ENCODE data around the gene CD58.

The CD58 gene

DNA sequence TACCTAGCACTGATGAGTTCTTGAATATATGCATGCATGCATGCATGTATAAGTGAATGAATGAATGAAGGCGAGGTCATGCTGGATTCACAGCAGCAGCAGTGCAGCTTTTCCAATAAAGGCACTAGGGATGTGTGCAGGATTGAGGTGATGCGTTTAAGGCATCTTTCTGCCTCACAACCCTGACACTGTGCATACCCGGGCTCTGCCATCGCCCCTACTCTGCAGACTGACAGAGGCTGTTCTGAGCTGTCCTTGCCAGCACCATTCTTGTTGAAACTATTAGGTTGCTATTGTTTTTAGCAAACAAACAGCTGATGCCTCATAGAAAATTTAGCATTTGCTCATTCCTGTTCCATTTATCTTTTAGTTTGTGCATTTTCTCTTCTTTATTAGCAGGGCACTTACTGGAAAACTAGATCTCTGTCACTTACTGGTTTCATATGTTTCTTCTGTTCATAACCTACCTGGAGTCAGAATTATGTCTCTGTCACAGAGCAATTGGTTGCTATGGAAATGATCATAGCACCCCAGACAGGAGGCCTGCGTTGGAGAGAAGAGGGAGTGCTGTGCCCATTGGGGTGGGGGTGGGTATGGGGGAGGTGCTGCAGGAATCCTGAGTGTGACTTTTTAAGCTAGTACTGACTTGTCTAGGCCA lies 79.0 kb downstream of the CD58 start:
- no peak for DNase-seq

GRCh38 chr1:116490588-116490987 lies 80.2 kb downstream of the CD58 start:
- no peak for DNase-seq

DNA sequence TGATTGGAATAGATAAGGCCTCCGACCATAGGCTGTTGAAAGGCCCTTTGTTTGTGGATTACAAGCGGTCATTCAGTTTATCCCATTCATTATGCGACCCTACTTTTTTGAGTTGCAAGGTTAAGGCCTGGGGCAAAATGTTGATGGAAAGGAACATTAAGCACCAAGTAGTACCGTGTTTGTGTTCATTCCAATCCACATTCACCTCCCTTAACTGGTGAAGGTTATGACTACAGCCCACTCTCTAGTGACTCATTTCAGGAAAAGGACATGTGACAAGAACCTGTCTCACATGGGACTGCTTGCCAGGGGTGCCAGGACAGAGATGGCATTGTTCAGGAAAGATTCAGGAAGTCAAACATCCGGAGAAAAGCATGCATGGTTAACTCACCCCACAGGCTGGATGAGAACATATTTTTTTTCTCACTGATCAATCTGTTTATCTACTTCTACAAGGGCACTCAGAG lies 81.6 kb downstream of the CD58 start:
- no peak for DNase-seq

DNA sequence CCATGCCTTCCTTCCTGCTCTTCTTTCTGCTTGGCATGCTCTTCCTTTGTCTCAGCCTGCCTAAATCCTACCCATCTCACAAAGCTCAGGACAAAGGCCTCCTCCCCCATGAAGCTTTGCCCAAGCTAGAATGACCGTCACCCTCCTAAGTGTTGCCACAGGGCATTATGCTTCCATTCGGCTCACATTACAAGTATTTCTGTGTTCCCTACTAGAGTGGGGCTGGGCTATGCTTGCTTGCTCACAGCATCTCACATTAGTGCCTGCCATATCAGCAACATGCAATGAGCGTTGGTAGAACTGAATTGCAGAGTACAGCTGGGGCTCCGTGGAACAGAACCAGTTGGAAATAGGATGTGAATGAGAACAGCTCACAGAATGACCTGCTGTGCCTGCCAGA lies 82.8 kb downstream of the CD58 start:
- DNase-seq: no peak

DNA sequence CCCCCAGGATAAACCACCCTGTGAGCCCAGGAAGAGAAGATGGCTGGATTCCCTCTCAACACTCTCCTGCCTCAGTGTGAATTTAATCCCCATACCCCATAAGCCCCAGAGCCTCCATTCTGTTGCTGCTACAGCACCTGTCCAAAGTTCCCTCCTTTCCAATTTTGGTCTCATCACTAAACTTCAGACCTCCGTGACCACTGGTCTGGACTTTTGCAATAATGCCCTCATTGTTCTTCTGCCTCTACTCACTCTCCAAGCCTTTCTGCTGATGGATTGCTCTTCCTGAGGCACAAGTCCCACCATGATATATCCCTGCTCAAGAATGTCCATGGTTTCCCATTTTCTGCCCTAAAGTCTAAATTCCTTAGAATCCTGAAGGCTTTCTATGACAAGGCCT lies 83.2 kb downstream of the CD58 start:
- no peak for DNase-seq

DNA sequence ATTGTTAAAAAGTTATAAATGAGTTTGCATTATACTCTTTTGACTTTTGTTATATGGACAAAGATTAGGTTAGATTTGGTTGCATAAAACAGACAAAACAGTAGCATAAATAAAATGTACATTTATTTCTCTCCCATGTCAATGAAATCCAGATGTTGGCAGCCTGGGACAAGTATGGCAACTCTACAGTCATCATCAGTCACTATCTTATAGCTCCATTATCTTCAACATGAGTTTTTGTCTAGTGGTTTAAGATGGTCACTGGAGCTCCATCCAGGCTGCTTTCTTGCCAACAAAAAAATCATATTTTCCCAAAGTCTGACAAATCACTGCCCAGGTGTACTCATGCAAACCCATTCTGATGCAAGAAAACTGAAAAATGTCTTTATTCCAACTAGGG lies 83.8 kb downstream of the CD58 start:
- no peak for DNase-seq

GRCh38 chr1:116486424-116486823 lies 84.4 kb downstream of the CD58 start:
- DNase-seq: no peak

- DNase-seq: no peak
These were observed 84.8 kb downstream of the CD58 start for GRCh38 chr1:116485976-116486375.

DNA sequence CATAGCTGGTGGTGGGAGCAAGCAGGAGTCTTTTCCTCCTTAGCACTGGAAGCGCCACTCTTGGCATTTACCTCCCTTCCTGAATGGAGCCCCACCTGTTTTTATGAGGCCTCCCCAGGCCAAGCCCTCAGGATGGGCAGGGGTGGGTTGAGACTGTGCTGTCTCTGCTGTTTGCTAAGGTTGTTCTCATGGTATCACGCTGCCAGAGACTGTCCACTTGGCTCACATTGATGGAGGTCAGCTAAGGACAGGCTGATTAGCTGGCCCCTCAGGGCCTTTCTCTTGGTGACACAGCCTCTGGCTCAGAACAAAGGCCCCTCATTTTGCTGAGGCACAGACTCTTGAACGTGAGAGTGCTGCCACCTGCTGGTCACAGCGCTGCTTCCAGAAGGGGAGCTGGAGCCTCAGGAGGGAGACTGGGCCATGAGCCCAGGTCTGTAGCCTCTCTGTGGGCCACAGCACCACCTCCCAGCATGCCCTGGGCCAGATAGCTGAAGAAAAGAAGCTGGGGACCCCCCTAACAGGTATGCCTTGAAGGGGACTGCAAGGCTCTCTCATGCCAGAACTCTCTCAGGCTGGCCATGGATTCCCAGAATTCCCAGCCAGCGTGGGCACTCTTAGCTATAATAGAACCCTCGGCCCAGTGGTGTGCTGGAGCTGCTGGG lies 85.6 kb downstream of the CD58 start:
- DNase-seq: peak; percentile 83

DNA sequence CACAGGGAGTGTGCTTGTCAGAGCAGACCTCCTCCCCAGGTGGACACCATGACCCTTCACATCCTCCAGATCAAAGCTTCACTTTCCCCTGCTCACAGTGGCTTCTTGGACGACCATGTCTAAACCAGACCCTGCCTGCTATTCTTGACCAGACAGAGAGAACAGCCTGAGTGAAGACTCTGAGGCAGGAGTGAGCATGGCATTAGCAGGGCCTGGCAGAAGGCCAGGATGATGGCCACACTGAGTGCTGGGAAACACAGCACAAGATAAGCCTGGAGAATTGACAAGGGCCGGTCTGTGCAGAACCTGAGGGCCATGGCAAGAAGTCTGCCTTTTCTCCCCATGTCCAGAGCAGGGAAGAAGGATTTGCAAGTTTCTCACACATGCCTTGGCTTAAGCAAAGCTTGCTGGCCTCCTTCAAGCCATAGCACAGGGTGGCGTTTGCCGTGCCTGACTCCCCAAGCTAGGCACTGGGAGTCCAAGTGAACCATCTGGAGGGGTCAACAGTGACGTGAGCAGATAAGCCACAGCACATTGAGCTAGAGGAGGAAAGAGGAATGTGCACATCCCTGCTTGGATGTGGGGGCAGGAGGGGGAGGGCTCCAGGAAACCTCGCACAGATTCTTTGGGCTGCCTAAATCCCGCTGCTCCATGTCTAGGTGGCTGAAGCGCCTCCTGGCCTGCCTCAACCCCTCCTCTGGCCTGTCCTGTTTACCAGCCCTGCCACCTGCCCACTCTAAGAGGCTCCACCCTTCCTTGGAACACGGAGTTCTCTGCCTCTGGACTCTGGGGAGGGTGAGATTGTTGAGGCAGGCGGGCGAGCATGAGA lies 87.1 kb downstream of the CD58 start:
- DNase-seq: no peak

- DNase-seq: no peak
These were observed 88.3 kb downstream of the CD58 start for GRCh38 chr1:116482490-116482889.

GRCh38 chr1:116481934-116482333 lies 88.9 kb downstream of the CD58 start:
- DNase-seq: no peak

DNA sequence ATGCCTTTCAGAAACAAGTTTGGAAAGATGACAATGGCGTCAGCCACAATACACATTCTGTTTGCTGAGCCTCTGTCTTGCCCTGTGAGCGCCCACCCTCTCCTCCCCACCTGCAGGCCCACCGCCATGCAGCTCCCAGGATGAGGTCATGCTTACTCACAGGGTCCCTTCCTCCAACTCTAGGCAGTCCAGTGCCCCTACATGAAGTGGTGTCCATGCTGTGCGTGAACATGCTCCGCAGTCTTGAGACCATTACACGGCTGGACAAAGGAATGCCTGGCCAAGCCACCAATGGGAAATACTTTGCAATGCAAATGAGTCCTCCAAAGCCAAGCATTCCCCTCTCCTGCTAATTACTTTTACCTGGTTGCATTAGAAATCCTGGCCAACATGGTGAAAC lies 92.2 kb downstream of the CD58 start:
- no peak for DNase-seq

- no peak for DNase-seq
These were observed 93.4 kb downstream of the CD58 start for GRCh38 chr1:116477429-116477828.

DNA sequence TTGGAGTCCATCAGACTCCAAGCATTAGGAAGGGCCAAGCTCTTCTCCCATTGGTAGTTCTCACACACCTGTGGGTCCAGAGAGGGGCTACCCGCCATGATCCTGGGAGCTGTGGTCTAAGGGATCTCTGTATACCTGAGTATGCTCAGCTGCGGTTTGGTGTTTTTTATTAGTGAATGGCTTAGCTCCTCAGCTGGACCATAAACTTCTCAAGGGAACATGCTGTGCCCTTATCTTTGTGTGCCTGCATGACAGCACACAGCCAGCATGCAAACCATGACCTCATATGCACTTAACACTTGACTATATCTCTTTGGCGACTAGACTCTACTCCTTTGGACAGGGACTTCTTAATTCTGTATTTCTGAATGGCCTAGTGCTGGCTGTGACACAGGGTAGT lies 94.5 kb downstream of the CD58 start:
- DNase-seq: no peak

DNA sequence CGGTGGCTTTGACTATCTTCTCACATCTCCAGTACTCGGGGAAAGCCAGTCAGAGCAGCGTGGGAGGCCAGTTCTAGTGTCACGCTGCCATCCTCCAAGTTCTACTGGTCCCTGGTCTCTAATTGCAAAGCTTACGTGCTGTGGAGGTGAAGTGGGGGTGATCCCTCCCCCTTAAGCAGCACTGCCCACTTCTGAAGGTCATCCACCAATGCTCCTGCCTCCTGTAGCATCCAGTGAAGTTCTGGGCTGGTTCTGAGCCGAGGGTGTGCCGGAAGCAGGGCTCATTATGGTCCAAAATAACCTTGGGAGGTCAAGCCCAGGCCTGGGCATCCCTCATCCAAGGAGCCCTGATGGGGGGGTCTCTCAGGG lies 95.0 kb downstream of the CD58 start:
- no peak for DNase-seq

GRCh38 chr1:116474921-116475849 lies 95.6 kb downstream of the CD58 start:
- DNase-seq: peak; percentile 19

DNA sequence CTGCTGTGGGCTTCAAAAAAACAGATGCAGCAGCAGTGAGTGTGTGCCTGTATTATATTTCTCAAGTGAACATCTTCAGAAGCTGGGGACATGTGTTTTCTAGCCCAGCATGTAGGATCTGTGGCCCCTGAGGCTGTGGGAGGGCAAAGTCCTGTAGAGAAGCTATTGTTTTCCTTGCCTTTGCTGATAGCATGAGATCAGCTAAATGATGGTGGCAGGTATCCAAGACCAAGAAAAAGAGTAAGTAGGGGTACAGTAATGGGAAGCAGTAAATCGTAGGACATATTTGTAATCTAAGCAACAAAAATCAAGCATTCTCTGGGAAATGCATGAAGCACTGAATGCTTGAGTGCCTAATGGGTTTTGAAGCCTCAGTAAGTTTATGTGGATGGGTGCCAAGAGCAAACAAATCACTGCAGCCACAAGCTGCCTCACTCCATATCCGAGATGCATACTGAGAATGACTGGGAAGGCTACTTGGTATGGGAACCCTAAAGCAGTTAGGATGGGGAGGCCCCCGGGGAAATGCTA lies 98.3 kb downstream of the CD58 start:
- DNase-seq: peak; percentile 90

DNA sequence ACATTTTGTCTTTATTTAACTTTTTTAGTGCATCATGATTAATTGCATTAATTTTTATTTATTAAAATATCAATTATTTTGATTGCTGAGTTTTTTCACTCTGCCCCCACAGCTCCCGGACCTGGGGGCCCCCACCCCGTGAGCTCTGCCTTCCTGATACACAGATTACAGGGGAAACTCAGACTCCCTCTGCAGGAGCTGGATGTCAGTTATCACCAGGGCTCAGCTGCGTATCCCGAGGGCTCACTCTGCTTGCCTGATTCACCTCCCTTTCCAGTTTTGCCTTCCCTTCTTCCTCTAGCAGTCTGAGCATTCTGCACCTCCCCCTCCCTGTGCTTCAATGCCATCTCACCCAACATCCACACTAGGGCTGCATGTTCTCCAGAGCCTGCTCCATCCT lies 99.6 kb downstream of the CD58 start:
- no peak for DNase-seq

- no peak for DNase-seq
These were observed 100.2 kb downstream of the CD58 start for GRCh38 chr1:116470671-116471070.

- no peak for DNase-seq
These were observed 103.8 kb downstream of the CD58 start for GRCh38 chr1:116466810-116467557.

All from NCI-H345 (cell line).